ENCODE measurements around the gene DHRS2.
"Not testable (repeated sequence)": the region's sequence is repeated elsewhere in the genome, so short reads cannot be mapped to it uniquely, and the experiment has no call there.

The DHRS2 gene

GRCh38 chr14:23689709-23690514 lies 53.7 kb downstream of the DHRS2 start:
- DNase-seq (ENCODE audit: low read depth in 2 of 2): not testable (repeated sequence)

- no peak for DNase-seq (ENCODE audit: low read depth in 2 of 2)
These were observed 56.3 kb downstream of the DHRS2 start for GRCh38 chr14:23692416-23692815.

GRCh38 chr14:23693252-23693775 lies 57.1 kb downstream of the DHRS2 start:
- DNase-seq (ENCODE audit: low read depth in 2 of 2): no peak

- no peak for DNase-seq (ENCODE audit: low read depth in 2 of 2)
These were observed 58.2 kb downstream of the DHRS2 start for GRCh38 chr14:23694085-23694948.
